Right ventricle myocardium inferior (tissue), 1 donor: ENCODE results near the gene ASPHD1. TPM values are rescaled to one million over a fixed set of nuclear protein-coding genes. Genes with fewer than 3 reads are reported as not detected.
"Not testable (repeated sequence)": the region's sequence is repeated elsewhere in the genome, so short reads cannot be mapped to it uniquely, and the experiment has no call there.

Experiments used
- ATAC-seq: fragments of 200-7000 bp; cut with Tn5 transposase; one replicate; pipeline ENCODE4 v1.9.1; 2020; ENCODE audit warnings: mild to moderate bottlenecking, moderate library complexity
- DNase-seq: peaks from one replicate; pipeline ENCODE4 v3.0.0; 2021; ENCODE audit errors: missing footprints
- intact Hi-C: fragments of 100-400 bp; cut with DNase I; formaldehyde crosslinking; loops from one replicate; pipeline ENCODE4 v1.11.0; 2022
- total RNA-seq: library from RNA; stranded (reverse); fragmentation: NEBNext Ultra II Directional; extraction: Animal tissue kit (Norgen Biotek cat#: 25700); gene quantifications from one replicate; pipeline ENCODE4 v1.2.1, GENCODE V29; 2021
- donor health status: DM: no; HTN: yes; CAD: no; lungs with severe emphysema.

Gene ASPHD1
- total RNA-seq, 1 donor from 2014 or later, result 0.19 TPM

DNA sequence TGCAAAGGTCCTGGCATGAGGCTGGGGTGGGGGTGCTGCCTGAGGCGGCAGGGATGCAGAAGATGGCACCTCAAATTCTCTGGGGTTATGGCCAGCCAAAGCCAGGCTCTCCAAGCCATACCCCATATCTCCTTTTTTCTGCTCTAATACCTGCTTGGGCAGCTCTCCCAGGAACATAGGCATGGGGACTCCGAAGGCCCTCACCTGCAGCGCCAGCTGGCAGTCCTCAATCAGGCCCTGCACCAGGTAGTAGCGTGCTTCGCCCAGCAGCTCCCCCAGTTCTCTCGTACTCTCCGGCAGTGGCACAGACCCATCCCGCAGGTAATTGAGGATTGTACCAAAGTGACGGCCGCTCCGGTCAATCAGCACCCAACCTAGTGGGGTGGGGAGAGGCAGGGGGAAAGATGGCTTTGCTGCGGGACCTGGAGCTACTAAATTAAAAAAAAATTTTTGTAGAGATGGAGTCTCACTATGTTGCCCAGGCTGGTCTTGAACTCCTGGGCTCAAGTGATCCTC is 22.8 kb downstream of the ASPHD1 start:
- intact Hi-C loops, result no loop called here
- no peak for DNase-seq

GRCh38 chr16:29925105-29925756 is 24.9 kb downstream of the ASPHD1 start:
- DNase-seq, result no peak
- no peak for ATAC-seq
- intact Hi-C loops, result no loop called here

More for the DNA sequence above, 22.8 kb downstream of the ASPHD1 start:
- no peak for ATAC-seq

DNA sequence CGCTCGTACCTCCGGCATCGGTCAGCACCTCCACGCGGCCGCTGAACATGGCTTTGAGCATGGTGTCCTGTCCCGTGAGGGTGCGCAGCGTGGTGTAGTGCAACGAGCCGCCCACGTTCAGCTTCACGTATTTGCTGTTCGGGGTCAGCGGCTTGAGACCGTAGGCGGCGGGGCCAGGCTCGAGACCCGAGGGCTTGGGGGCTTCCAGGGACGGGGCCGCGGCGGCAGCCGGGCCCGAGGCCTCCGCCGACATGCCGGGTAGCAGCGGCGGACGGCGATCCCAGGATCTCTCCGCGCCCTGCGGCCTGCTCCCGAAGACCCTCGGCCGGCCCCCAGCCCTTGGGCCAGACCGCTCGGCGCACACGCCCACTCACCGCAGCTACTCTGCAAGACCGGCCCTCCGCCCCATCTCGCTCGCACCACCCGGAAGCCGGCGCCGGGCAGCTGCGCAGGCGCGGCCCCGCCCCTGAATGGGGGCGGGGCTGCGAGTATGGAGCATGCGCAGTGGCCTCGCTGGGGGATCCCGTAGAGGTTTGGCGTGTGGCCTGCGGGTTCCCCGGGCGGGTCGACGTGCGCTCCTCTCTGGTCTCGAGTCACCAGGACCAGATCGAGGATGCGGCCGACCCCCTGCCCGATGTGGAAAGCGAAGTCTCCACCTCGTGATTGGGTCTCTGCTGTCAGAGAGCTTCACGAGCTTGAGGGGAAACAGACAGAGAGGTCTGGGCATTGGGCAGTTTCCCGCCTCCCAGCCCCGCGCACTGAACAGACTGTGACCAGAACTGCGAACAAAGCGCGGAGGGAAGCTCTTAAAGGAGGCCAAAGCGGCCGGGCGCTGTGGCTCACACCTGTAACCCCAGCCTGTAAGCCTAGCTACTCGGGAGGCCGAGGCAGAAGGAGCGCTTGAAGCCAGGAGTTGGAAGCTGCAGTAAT is 25.8 kb downstream of the ASPHD1 start, which contains the start of gene KCTD13:
Gene KCTD13 (minus strand): TSS at position 446 of the 930 bp plus-strand sequence. CDS start 193 bp downstream, at position 253.
- peak; percentile 98 for ATAC-seq
- DNase-seq, result peak; percentile 95
- intact Hi-C loops, result loop anchor here (2.0 kb wide), 1 partner anchor 35 kb away; no protein-coding TSS in a partner anchor

GRCh38 chr16:29926711-29927052 is 26.4 kb downstream of the ASPHD1 start:
- intact Hi-C loops, result loop anchor here (2.0 kb wide), 1 partner anchor 34 kb away; no protein-coding TSS in a partner anchor
- peak; percentile 40 for ATAC-seq
- DNase-seq, result no peak

GRCh38 chr16:29927070-29927905 is 27.0 kb downstream of the ASPHD1 start:
- no peak for ATAC-seq
- intact Hi-C loops, result loop anchor here (2.0 kb wide), 1 partner anchor 34 kb away; no protein-coding TSS in a partner anchor

GRCh38 chr16:29931750-29932149 is 31.5 kb downstream of the ASPHD1 start:
- intact Hi-C loops, ATAC-seq, DNase-seq: not testable (repeated sequence)

More at GRCh38 chr16:29927070-29927905, 27.0 kb downstream of the ASPHD1 start:
- no peak for DNase-seq

GRCh38 chr16:29940656-29941055 is 40.4 kb downstream of the ASPHD1 start:
- DNase-seq, result no peak
- no peak for ATAC-seq
- intact Hi-C loops, result no loop called here

DNA sequence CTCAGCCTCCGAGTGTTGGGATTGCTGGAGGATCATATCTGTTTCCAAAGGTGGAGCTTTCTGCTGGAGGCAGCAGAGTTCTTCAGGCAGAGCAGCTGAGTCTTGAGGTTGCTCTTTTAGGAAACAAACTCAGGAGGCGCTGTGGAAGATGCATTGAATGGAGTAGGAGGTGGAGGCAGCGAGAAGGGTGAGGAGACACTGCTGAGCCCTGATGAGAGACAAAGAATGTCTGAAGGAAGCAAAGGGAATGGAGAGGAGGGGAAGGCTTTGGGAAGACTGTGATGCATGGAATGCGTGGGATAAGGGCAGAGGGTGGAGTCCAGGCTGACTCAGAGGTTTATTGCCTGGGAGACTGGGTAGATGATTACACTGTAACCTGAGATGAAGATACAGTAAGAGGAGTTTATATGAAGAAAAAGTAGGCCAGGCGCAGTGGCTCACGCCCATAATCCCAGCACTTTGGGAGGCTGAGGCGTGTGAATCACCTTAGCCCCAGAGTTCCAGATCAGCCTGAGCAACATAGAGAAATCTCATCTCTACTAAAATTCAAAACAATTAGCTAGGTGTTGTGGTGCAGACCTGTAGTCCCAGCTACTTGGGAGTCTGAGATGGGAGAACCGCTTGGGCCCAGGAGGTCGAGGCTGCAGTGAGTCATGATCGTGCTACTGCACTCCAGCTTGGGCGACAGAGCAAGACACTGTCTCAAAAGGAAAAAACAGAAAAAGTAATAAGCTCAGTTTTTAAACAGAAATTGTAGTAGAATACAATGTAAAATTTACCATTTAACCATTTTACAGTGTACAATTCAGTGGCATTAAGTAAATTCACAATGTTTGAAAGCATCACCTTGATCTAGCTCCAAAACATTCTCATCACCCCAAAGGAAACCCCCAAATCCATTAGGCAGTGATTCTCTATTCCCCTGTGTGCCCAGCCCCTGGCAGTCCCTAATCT is 43.8 kb downstream of the ASPHD1 start:
- intact Hi-C loops, result no loop called here
- ATAC-seq, result peak; percentile 56
- DNase-seq, result no peak

DNA sequence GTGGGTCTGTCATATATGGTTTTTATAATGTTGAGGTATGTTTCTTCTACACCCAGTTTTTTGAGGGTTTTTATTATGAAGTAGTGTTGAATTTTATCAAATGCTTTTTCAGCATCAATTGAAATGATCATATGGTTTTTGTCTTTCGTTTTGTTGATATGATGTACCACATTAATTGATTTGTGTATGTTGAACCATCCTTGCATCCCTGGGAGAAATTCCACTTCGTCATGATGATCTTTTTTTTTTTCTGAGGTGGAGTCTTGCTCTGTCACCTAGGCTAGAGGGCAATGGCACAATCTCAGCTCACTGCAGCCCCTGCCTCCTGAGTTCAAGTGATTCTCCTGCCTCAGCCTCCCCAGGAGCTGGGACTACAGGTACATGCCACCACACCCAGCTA is 47.6 kb downstream of the ASPHD1 start:
- no peak for ATAC-seq
- DNase-seq, result no peak
- intact Hi-C loops, result no loop called here

DNA sequence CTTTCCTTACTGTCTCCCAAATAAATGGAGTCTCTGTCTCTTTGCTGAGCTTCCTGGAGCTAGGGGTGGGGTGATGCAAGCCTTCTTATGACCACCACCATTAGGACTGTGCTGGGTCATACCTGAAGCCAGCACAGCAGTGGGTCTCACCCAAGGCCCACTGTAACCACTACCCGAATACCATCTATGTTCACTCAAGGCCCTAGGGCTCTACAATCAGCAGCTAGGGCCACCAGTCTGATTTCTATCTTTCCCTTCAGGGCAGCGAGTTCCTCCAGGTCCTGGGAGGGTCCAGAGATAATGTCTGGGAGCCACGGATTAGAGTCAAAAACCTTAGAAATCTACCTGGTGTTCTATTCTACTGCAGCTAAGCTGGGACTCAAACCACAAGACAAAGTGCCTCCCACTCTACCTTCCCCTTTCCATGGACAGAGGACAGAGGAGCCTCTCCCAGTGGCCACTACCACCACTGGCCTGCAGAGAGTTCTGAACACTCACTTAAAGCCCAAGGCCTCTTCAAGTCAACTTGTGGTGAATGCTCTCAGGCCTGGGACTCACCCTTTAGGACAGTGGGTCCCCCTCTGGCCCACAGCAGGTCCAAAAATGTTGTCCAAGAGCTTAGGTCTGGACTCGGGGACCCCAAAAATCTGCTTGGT is 50.6 kb downstream of the ASPHD1 start:
- ATAC-seq (no peak), DNase-seq (no peak)
- intact Hi-C loops, result no loop called here

GRCh38 chr16:29951625-29952365 is 51.5 kb downstream of the ASPHD1 start:
- no peak for ATAC-seq
- intact Hi-C loops, result no loop called here
- DNase-seq, result no peak

Other genes starting within 250 kb of the ASPHD1 start
- gene SPN, start 237.2 kb upstream of the ASPHD1 start, total RNA-seq, result 1.3 TPM
- 29.2 TPM for gene QPRT, start 221.3 kb upstream of the ASPHD1 start, total RNA-seq
- 0.73 TPM for gene C16orf54, start 154.5 kb upstream of the ASPHD1 start, total RNA-seq
- not detected for gene ZG16, start 122.2 kb upstream of the ASPHD1 start, total RNA-seq
- 53.3 TPM for gene KIF22, start 109.7 kb upstream of the ASPHD1 start, total RNA-seq
- 92.0 TPM for gene MAZ, start 94.0 kb upstream of the ASPHD1 start, total RNA-seq
- 3.2 TPM for gene PRRT2, start 88.3 kb upstream of the ASPHD1 start, total RNA-seq
- 15.6 TPM for gene PAGR1, start 84.3 kb upstream of the ASPHD1 start, total RNA-seq
- 51.5 TPM for gene MVP, start 80.0 kb upstream of the ASPHD1 start, total RNA-seq
- gene CDIPT, start 37.3 kb upstream of the ASPHD1 start, total RNA-seq, result 65.8 TPM
- 0.43 TPM for gene SEZ6L2, start 938 bp upstream of the ASPHD1 start, total RNA-seq
- 8.0 TPM for gene KCTD13, start 25.7 kb downstream of the ASPHD1 start, total RNA-seq
- 74.4 TPM for gene TMEM219, start 61.6 kb downstream of the ASPHD1 start, total RNA-seq
- gene TAOK2, start 73.4 kb downstream of the ASPHD1 start, total RNA-seq, result 32.7 TPM
- 20.2 TPM for gene HIRIP3, start 95.1 kb downstream of the ASPHD1 start, total RNA-seq
- gene INO80E, start 95.8 kb downstream of the ASPHD1 start, total RNA-seq, result 32.4 TPM
- 0.35 TPM for gene DOC2A, start 110.5 kb downstream of the ASPHD1 start, total RNA-seq
- gene C16orf92, start 122.7 kb downstream of the ASPHD1 start, total RNA-seq, result not detected
- not detected for gene TLCD3B, start 130.8 kb downstream of the ASPHD1 start, total RNA-seq
- 4,126 TPM for gene ALDOA, start 165.3 kb downstream of the ASPHD1 start, total RNA-seq
- gene PPP4C, start 175.5 kb downstream of the ASPHD1 start, total RNA-seq, result 37.8 TPM
- 0.51 TPM for gene TBX6, start 191.4 kb downstream of the ASPHD1 start, total RNA-seq
- gene YPEL3, start 195.7 kb downstream of the ASPHD1 start, total RNA-seq, result 61.5 TPM
- gene GDPD3, start 213.0 kb downstream of the ASPHD1 start, total RNA-seq, result 2.2 TPM
- gene MAPK3, start 222.7 kb downstream of the ASPHD1 start, total RNA-seq, result 46.0 TPM